Esophagus muscularis mucosa (tissue), 4 donors: Measurements from ENCODE around the gene DISC1. TPM values are rescaled to one million over a fixed set of nuclear protein-coding genes. Genes with fewer than 3 reads are reported as not detected.

Experiments
- DNase-seq: peaks from one replicate; pipeline ENCODE4 v3.0.0-alpha.2; 2017; ENCODE audit errors: extremely low spot score
- H3K27ac ChIP-seq, 4 donors: fragments of 200-600 bp; sonication (generic); replicated peaks in 1 of 4; 1 replicate in 3 of 4; 2 replicates in 1 of 4; pipeline ENCODE4 v1.5.1; 2016 to 2019; ENCODE audit warnings: mild to moderate bottlenecking in 1 of 4
- H3K27me3 ChIP-seq, 4 donors: fragments of 200-600 bp; sonication (generic); one replicate each; pipeline versions ENCODE4 v1.5.1 to v1.6.0; 2016 to 2019
- H3K36me3 ChIP-seq, 4 donors: fragments of 200-600 bp; sonication (generic); one replicate each; pipeline ENCODE4 v1.5.1; 2016 to 2019
- H3K4me1 ChIP-seq, 4 donors: fragments of 200-600 bp; sonication (generic); one replicate each; pipeline ENCODE4 v1.5.1; 2016 to 2019
- H3K4me3 ChIP-seq, 4 donors: fragments of 200-600 bp; sonication (generic); 1 replicate in 2 of 4; 2 replicates in 2 of 4; pipeline ENCODE4 v1.5.1; 2016 to 2019; ENCODE audit warnings: mild to moderate bottlenecking in 4 of 4, moderate library complexity in 1 of 4
- H3K9me3 ChIP-seq, 4 donors: fragments of 200-600 bp; sonication (generic); 1 replicate in 3 of 4; 2 replicates in 1 of 4; pipeline ENCODE4 v1.5.1; 2016 to 2019
- EP300 ChIP-seq: sonication (generic); formaldehyde crosslinking; IDR thresholded peaks from one replicate; pipeline ENCODE4 v1.6.1; 2017; ENCODE audit warnings: antibody characterized with exemption
- POLR2A ChIP-seq: fragments of 450-650 bp; IDR thresholded peaks from one replicate; pipeline ENCODE4 v1.6.1; 2017; ENCODE audit warnings: antibody characterized with exemption, moderate library complexity, mild to moderate bottlenecking, low read depth
- POLR2AphosphoS5 ChIP-seq, 2 donors: sonication (generic); formaldehyde crosslinking; IDR thresholded peaks; one replicate each; pipeline ENCODE4 v1.6.1; 2017; ENCODE audit warnings: antibody characterized with exemption in 2 of 2
- WGBS: methylation state at CpG from one replicate; pipeline ENCODE4 v1.1.5; 2018; 5-methylcytosine and 5-hydroxymethylcytosine counted together
- intact Hi-C: fragments of 100-400 bp; cut with DNase I; formaldehyde crosslinking; loops from one replicate; pipeline ENCODE4 v1.15.1; 2023
- total RNA-seq, 4 donors: library from RNA; depleted of rRNA; stranded (reverse); fragments of >200 nt; gene quantifications; one replicate each; pipeline versions ENCODE4 v1.1.0 to v1.2.1, GENCODE V29; 2016
- TF ChIP-seq, protein P1 (sequence below), 3 experiments: fragments of 200-600 bp in 2 of 3; fragments of 450-650 bp in 1 of 3; sonication (generic) in 2 of 3; IDR thresholded peaks; one replicate each; pipeline ENCODE4 v1.5.1; 2017 to 2019; ENCODE audit warnings: antibody characterized with exemption in 3 of 3, mild to moderate bottlenecking in 2 of 3, moderate library complexity in 1 of 3

DISC1 gene
- total RNA-seq, 4 donors from 2014 or later, result 5.3 to 6.6 (median 6.2) TPM

DNA sequence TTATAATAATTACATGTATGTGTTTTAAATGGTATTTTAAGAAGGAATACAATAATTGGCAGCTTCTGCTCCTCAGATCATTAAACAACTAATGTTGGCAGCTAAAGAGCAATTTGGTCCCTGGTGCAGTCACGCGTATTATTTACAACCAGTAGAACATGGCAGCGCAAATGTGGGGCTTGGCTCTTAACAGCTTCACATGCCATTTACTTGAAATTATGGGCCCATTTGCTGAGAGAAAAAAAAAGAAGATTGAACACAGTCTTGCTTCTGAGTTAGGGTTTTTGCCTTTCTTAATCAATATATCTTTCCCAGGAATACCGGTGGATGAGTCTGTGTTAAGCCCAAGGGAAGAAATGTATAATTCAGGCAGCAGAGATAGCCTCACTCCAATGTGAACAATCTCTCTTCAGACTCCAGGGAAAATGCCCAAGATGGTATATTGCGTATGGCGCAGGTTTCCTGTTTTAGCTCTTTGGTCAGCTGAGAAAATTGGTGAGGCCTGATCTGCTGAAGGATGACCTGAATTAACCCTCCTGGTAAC lies 174.5 kb downstream of the DISC1 start:
- peak; percentile 8 for DNase-seq
- no peak for TF ChIP-seq POLR2A
- TF ChIP-seq POLR2AphosphoS5 (IDR thresholded peaks at IDR 0.05), result no peak
- TF ChIP-seq EP300, result no peak
- TF ChIP-seq, protein P1, sequence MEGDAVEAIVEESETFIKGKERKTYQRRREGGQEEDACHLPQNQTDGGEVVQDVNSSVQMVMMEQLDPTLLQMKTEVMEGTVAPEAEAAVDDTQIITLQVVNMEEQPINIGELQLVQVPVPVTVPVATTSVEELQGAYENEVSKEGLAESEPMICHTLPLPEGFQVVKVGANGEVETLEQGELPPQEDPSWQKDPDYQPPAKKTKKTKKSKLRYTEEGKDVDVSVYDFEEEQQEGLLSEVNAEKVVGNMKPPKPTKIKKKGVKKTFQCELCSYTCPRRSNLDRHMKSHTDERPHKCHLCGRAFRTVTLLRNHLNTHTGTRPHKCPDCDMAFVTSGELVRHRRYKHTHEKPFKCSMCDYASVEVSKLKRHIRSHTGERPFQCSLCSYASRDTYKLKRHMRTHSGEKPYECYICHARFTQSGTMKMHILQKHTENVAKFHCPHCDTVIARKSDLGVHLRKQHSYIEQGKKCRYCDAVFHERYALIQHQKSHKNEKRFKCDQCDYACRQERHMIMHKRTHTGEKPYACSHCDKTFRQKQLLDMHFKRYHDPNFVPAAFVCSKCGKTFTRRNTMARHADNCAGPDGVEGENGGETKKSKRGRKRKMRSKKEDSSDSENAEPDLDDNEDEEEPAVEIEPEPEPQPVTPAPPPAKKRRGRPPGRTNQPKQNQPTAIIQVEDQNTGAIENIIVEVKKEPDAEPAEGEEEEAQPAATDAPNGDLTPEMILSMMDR (IDR thresholded peaks at IDR 0.05), result no peak
- H3K9me3 ChIP-seq, result no peaks in the 10 kb centered on the region
- intact Hi-C loops, result no loop called here
- H3K27me3 ChIP-seq, result no peaks in the 10 kb centered on the region
- H3K36me3 ChIP-seq, result no peaks in the 10 kb centered on the region
- 98% methylated on average over 6 of the region's 6 CpGs for WGBS
- no peak overlapping the region for H3K4me3 ChIP-seq
- H3K27ac ChIP-seq, result no peak overlapping the region
- H3K4me1 ChIP-seq, result no peaks in the 10 kb centered on the region

- intact Hi-C loops, result no loop called here
- no peak for TF ChIP-seq EP300
- TF ChIP-seq POLR2A, result no peak
- TF ChIP-seq, protein P1 (IDR thresholded peaks at IDR 0.05), result no peak
- TF ChIP-seq POLR2AphosphoS5 (IDR thresholded peaks at IDR 0.05), result no peak
- H3K4me3 ChIP-seq, result no peak overlapping the region
- 66% methylated on average over 8 of the region's 8 CpGs for WGBS
- no peak for DNase-seq
- H3K27ac ChIP-seq, result no peak overlapping the region
- no peaks in the 10 kb centered on the region for H3K27me3 ChIP-seq
- no peaks in the 10 kb centered on the region for H3K9me3 ChIP-seq
- peaks cover 0 to 4% (median 0%) of the 10 kb centered on the region in 4 donors for H3K4me1 ChIP-seq
- H3K36me3 ChIP-seq, result no peaks in the 10 kb centered on the region
These were observed 176.8 kb downstream of the DISC1 start for GRCh38 chr1:231803353-231803752.

- no peak overlapping the region for H3K27ac ChIP-seq
- intact Hi-C loops, result no loop called here
- no peak for TF ChIP-seq EP300
- no peak for TF ChIP-seq POLR2A
- TF ChIP-seq, protein P1 (IDR thresholded peaks at IDR 0.05), result peak in 2 of 3 experiments; percentile 28 to 40
- TF ChIP-seq POLR2AphosphoS5 (IDR thresholded peaks at IDR 0.05), result no peak
- H3K27me3 ChIP-seq, result no peaks in the 10 kb centered on the region
- 87% methylated on average over 20 of the region's 21 CpGs for WGBS
- DNase-seq, result no peak
- peaks cover 0 to 5% (median 4%) of the 10 kb centered on the region in 4 donors for H3K4me1 ChIP-seq
- H3K9me3 ChIP-seq, result no peaks in the 10 kb centered on the region
- H3K4me3 ChIP-seq, result no peak overlapping the region
- no peaks in the 10 kb centered on the region for H3K36me3 ChIP-seq
These were observed 180.3 kb downstream of the DISC1 start for GRCh38 chr1:231806623-231807495.

DNA sequence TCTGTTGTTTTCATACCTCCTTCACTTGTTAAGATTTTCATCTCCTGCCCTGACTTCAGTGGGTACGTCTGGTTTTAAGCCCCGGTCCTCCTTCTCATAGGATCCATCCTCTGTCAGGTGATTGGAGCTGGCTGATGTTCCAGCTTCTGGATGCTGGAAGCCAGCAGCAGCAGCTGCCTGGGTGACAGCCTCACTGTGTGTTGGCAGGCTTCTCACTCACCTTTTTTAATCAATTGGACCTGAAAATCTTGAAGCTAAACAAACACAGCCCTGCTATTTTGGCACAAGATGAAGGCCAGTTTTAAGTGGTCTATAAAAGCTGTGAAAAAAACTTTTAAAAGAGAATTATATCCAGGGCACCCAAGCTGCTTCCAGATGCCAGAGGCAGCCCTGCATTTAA lies 181.0 kb downstream of the DISC1 start:
- H3K27ac ChIP-seq, result no peak overlapping the region
- H3K36me3 ChIP-seq, result no peaks in the 10 kb centered on the region
- 58% methylated on average over 2 of the region's 2 CpGs for WGBS
- peaks cover 0 to 5% (median 4%) of the 10 kb centered on the region in 4 donors for H3K4me1 ChIP-seq
- intact Hi-C loops, result no loop called here
- no peak overlapping the region for H3K4me3 ChIP-seq
- no peaks in the 10 kb centered on the region for H3K27me3 ChIP-seq
- TF ChIP-seq POLR2A (no peak), EP300 (no peak), POLR2AphosphoS5 (IDR thresholded peaks at IDR 0.05) (no peak)
- TF ChIP-seq, protein P1 (IDR thresholded peaks at IDR 0.05), result no peak
- H3K9me3 ChIP-seq, result no peaks in the 10 kb centered on the region
- no peak for DNase-seq
